GM12872 (cell line): ENCODE results near the gene MAT2B.

Experiments used
- TF ChIP-seq, protein P1 (sequence below): IDR thresholded peaks from 3 replicates; pipeline ENCODE4 v1.5.1; 2011; ENCODE audit warnings: low read depth, mild to moderate bottlenecking, low read length, moderate library complexity; ENCODE audit not compliant: insufficient read depth

MAT2B gene

DNA sequence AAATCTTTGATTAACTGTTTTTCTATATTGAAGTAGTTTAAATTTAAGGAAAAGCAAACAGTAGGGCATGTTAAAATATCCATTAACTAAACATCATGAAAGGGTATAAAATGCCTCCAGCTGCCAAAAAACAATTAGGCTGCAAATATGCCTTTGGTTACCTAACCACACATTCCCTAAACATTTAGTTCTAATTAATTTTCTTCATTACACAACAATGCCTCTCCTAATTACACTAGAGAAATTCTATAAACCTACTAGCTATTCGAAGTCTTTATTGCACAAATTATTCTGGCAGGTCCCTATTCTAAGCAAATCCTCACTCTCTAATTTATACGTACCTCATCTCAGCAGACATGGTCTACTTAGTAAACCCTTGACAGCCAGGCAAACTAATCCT lies 37.4 kb downstream of the MAT2B start:
- TF ChIP-seq, protein P1, sequence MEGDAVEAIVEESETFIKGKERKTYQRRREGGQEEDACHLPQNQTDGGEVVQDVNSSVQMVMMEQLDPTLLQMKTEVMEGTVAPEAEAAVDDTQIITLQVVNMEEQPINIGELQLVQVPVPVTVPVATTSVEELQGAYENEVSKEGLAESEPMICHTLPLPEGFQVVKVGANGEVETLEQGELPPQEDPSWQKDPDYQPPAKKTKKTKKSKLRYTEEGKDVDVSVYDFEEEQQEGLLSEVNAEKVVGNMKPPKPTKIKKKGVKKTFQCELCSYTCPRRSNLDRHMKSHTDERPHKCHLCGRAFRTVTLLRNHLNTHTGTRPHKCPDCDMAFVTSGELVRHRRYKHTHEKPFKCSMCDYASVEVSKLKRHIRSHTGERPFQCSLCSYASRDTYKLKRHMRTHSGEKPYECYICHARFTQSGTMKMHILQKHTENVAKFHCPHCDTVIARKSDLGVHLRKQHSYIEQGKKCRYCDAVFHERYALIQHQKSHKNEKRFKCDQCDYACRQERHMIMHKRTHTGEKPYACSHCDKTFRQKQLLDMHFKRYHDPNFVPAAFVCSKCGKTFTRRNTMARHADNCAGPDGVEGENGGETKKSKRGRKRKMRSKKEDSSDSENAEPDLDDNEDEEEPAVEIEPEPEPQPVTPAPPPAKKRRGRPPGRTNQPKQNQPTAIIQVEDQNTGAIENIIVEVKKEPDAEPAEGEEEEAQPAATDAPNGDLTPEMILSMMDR, result no peak

DNA sequence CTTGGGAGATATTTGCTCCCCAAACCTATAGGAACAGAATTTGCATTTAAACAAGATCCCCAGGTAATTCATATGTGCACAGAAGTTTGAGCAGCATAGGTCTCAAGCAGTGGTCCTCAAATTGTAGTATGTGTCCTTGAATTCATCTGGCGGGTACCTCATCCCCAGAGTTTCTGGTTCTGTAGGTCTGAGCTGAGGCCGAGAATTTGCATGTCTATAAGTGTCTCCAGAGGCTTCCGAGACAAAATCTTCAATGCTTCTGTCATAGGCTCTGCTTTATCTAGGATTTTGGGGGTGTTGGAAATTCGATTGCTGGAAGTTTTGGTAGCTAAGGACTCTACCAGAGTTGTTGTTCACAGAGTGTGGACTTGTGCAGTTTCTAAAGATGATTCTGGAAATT lies 38.6 kb downstream of the MAT2B start:
- TF ChIP-seq, protein P1, result no peak

DNA sequence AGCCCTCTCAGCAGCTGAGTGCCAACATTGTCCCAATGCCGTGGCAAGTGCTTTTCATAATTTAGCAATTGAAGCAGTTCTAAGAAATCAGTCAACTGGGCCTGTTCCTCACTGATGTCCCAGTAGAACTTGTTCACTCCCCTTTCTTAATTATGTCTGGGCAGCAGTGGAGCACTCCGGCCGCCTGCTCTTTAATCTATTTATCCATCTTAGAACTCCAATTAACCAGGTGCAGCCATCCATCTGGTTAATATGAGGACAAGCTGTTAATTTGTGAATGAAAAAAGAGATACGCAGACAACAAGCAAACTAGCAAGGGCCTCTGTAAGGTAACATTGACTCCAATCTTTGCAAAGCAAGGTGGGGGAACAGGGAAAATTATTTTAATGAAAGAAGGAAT lies 39.4 kb downstream of the MAT2B start:
- TF ChIP-seq, protein P1, result no peak

DNA sequence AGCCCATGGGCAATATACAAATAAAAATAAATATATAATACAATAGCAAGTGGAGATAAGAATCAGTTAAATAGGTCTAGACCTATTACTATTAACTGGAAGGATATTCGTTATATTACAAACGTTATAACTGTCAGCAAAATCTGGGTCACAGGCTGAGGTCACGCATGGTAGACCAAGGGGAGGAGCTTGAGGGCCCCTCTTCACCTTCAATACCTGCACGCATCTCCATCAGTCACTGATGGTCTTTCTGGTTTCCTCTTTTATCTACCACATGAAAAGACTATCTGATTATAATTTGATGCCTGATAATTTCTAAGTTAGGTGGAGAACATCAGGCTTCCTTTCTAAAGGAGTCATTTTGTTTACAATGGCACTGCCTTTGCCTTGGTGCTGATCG lies 43.2 kb downstream of the MAT2B start:
- TF ChIP-seq, protein P1, result no peak

DNA sequence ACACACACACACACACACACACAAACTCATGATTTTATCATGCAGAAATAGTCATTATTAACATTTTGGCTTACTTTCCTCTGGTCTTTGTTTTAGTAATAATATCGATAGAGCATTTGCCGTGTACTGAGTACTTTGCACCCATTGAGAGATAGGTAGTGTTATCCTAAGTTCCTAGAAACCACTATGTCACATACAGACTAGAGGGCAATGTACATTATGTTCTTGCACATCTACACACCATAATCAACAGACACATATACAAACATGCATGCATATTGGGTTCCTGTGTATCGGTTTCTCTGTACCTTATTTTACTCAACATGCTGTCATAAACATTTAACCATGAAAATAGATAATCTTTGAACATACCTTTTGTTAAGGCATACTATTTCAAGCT lies 45.7 kb downstream of the MAT2B start:
- TF ChIP-seq, protein P1, result no peak

DNA sequence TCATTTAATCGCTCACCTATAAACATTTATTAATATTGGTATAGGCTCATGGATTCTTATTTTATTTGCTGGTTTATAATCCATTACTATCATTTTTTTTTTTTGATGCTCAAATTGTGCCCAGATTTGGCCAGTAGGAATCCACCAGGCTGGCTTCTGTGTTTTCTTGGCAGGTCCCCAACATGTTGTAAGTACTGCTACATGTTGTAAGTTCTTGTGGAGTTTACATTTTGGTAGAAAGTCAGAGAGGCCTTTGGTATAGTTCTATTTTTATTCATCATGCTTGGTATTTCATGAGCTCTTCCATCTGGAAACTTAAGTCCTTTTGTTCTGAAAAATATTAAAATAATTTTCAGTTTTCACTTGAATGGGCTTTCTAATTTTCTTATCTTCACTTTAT lies 47.1 kb downstream of the MAT2B start:
- TF ChIP-seq, protein P1, result no peak

DNA sequence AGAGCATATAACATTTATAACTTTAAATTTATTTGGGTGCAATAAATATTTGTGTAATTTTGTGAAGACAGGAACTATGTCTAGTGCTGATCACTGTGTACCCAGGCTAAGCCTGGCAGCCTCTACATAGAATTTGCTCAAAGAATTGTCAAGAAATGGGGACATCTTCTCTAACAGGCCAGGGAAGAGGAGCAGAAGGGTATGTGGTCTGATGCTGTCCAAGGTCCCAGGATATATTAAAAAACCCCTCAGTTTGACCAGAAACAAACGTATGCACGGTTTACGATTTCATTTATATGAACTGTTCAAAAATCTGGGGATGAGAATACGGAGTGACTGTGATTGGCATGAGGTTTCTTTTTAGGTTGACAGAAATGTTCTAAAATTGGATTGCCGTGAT lies 55.9 kb downstream of the MAT2B start:
- TF ChIP-seq, protein P1, result no peak

DNA sequence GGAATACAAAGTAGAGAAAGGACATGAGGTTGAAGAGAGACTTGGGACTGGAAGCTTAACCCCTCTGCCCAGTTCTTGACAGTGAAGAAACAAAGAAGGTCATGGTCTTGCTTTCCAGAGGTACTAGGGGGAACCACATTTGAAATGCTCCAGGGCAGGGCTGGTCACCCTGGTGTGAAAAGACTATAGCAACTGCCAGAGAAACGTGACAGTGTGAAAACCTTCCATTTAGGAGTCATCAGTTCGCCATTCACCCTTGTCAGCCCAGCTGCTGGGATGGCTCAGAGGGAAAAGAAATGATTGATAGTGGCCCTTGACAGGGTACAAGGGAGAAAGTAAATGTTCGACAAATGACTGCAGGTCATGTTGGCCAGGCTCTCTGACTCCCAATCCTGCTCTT lies 56.7 kb downstream of the MAT2B start:
- TF ChIP-seq, protein P1, result no peak
